GM18502 (cell line): ENCODE data around the gene STK4.

Experiments
- ATAC-seq: cut with Tn5 transposase; IDR thresholded peaks from one replicate; pipeline ENCODE4 v1.9.1; 2021; ENCODE audit warnings: mild to moderate bottlenecking; ENCODE audit not compliant: unreplicated experiment, poor library complexity

STK4 gene

DNA sequence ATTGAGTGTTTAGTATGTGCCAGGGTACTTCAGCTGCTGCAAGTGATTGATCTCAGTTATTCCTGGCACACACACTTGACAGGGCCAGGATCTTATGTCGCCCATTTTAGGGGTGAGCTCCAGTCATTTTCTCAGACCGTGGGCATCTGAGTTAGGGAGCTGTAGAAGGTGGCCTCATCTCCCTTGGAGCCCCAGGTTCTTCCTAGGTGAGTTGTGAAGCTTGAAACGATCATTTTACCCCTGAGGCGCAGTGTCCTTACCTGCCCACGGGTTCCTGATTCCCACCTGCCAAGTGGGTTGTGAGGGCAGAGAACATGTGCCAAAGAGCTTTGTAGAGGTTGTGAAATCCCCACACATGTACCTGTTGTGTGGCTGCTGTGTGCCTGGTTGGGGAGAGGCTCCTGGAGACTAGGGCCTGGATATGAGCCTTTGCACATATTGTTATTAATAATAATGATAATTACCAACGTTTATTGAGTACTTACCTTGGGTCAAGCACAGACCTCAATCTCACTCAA is 135.1 kb downstream of the STK4 start:
- no peak for ATAC-seq

DNA sequence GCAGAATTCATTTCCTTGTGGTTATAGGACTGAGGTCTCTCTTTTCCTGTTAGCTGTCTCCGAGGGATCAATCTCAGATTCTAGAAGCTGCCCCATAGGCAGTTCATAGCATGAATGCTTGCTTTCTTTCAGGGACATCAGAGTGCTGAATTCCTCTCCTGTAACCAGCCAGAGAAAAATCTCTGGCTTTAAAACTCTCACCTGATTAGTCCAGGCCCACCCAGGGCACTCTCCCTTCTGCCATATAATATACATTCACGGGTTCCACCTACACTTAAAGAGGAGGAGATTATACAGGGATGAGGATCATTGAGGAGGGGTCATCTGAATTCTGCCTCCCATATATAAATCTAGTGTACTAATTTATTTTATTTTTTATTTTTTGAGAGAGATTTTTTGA is 136.8 kb downstream of the STK4 start:
- no peak for ATAC-seq

DNA sequence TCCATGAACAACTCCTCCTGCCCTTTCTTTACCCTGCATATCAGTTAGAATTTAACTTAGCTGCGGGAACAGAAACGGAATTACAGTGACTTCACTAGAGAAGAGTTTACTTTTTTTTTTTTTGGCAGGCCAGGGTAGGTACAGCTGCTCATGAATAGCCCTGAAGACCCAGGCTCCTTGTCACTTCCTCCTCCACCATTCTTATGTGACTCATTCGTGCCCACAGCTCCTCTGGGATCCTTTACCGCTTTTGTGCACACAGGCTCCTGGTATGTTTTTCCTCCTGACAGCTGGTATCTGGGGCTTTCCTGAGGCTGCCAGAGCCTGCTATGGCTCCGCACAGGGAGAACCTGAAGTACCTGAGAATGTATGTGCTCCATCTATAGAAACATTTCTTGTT is 138.5 kb downstream of the STK4 start:
- ATAC-seq = no peak

DNA sequence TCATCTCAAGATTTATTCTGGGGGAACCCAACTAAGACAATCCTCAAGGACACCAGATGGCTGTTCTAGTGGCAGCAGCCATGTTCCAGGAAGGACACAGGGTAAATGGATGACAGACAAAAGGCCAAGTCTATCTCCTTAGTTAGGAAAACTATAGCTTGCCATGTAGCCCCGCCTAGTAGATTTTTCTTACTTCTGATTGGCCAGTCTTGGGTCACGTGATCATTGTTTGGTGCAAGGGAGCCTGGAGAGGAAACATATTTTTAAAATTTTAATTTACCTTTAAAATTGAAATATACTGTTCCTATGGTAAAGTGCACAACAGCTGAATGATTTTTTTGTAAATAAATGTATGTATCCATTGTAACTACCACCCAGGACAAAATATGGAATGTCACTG is 139.0 kb downstream of the STK4 start:
- no peak for ATAC-seq

DNA sequence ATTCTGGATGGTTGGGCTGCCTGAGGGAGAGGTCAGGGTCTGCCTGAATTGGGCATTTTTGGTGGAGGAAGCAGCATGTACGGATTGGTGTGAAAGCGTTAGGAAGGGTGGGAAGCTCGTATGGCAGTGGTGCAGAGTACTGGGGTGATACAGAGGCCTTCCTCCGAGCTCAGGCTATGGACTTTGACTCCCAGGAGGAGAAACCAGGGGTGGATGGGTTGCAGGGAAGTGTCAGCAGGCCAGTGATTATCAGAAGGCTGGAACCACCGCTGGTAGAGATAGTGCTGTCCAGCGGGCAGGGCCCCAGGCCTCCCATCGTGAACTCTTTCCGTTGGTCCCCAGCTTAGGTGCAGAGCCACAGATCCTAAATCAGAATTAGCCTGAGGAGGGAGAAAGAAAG is 143.3 kb downstream of the STK4 start:
- ATAC-seq = no peak

DNA sequence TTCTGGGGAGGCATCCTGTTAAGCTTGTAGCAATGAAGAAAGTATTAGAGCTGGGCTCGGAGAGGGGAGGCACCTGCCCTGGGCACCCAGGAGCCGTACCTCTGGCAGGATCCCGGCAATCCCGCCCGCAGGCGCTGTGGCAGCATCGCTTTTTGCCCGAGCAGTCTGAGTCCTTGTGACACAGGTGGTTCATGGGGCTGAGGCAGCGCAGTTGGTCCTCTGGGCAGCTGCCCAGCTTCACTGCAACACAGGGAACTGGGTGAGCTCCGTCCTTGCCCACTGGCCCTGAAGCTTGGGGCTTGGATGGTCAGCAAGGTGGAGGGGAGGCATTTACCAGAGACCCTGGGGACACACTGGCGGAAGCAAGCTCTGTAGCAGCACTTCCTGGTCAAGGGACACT is 144.0 kb downstream of the STK4 start:
- no peak for ATAC-seq

DNA sequence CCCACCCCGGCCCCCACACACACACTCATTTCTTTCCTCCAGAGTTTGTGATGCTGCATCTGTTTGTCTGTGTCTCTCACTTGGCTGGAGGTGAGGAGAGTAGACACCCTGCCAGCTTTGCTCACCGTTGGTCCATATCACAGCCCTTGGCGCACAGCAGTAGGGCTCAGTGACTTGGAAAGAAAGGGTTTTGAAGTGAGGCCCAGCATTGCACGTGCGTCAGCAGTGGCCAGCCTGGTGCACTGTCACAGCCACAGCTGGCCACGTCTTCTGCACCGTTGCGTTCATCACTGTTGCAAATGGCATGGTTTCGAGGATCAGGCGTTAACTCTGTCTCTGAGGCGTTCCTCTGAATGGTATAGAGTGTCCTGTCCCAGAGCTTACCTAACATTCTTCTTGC is 145.0 kb downstream of the STK4 start:
- ATAC-seq = no peak

DNA sequence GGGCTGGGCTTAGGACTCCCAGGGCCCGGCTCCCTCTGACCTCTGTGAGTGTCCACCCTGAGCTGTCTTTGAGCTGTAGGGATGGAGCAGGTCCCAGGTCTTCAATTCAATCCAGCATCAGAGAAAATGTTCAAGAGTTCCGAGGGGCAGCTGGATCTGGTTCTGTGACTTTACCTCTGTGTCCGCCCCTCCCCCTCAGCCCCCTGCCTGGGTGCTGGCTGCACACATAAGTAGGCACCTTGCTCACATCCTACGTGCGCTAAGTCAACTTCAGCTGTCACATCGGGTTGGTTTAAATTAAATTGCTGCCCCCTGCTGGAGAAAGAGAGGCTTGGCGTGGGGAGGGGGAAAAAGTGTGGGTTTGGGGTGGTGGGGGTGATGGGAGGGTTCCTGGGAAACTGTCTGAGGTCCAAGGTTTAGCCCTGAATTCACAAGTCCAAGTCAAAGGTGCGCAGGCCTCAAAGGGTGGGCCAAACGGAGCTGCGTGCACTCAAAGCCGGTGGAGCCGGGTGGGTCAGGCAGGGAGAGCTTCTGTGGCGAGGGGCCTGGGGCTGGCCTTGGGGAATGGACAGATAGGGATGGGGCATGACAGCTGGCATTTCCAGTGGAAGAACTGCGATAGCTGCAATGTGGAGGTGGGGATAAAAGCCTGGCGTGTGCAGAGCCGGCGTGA is 145.6 kb downstream of the STK4 start:
- no peak for ATAC-seq

DNA sequence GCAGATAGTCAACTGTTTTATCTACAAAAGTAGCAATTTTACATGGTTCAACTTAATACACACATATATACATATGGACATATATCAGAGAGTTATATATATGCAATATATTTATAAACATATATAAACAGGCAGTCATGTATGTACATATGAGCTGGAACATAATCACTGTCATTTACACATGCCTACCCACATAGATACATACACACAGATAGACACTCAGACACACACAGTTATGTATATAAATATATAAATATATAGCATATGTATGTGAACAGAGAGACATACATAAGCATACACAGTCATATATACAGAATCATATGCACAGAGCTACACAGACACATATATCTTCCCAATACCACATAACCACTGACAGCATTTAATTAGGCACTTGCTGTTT is 146.4 kb downstream of the STK4 start:
- no peak for ATAC-seq

DNA sequence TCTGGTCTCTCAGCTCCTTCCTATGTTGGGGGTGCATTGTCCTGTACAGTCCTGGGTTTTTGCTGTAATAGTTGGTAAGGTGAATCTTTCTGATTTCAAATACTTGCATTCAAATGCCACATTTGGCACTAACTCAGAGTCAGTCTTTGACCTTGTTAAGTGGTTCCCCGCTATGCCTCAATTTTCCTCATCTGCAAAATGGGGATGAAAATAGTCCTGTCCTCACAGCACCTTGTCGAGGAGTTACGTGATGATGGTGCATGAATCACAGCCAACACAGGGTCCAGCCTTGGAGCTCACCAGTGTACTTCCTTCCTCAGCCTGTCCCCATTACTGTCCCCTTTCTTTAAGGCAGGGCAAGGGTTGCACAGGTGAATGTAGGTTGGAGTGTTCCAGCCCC is 147.6 kb downstream of the STK4 start:
- ATAC-seq = no peak

DNA sequence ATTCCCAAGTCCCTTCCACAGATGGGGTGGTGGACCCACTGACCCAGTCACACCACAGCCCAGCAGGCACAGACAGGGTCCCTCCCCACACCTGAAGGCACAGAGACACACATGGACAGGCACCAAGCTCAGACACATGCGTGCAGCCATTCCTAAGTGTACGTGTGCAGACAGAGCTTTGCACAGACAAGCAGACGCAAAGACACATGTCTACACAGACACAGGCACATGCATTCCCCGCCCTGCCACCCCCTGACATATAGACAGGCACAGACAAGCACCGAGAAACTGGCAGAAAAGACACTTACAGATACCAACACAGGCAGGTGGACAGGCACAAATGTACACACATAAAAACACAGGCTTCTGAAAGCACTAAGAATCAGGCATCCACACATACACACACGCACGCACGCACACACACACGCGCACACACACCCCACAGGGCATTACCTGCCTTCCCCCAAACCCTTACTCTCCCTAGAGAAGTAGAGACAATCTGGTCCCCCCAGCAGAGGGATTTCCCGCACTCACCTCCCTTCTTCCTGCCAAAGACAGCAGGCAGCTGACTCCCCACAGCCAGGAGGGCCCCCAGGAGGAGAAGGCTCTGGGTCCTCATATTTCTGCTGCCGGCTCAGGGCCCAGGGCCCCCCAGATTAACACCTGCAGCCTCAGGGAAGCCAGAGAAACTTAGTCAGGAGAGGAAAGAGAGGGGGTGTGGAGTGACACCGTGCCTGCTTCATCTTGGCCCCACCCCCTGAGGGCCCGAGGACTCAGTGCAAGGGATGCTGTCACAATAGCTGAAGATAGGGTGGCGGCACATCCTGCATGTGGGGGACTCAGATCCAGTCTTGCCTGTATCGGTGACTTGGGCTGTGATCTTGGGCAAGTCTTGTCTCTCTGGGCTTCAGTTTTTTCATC is 148.4 kb downstream of the STK4 start, which contains the start of gene WFDC5:
Gene WFDC5, minus strand, starts transcription at position 710 of the 921 bp plus-strand sequence. Its CDS starts 91 bp downstream, at position 619.
- no peak for ATAC-seq

DNA sequence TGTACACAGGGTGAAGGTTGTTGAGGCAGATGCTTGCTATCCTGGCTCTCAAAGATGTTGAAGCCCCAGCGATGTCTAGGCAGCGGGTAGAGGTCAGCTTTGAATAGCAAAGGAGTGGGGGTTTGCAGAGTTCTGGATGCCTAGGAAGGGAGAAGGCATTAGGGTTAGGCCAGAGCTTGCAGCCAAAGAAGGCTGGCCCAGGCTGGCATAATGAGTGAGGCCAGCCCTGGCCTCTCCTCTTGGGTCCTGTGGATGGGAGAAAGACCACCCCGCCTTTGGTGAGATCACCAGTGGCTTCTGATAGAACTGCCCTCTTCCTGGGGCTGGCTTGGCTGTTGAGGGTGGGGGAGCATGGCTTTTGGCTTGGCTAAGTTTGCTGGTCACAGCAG is 149.1 kb downstream of the STK4 start:
- ATAC-seq = no peak

DNA sequence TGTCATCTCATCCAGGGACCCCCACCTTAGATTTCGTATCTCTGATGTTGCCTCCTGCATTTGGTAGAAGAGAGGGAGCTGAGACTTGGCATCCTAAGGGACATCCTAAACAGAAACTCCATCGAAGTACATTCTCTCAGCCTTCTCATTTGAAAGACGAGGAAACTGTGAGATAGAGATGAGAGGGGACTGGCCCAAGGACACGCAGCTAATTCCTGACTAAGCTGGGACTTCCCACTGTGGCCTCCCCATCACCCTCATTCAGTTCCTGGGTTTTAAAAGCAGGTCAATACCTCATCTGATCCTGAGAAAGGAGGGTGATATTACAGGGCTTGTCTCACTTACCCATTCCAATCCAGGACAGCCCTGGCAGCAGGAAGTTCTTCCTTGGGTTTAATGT is 149.5 kb downstream of the STK4 start:
- no peak for ATAC-seq

DNA sequence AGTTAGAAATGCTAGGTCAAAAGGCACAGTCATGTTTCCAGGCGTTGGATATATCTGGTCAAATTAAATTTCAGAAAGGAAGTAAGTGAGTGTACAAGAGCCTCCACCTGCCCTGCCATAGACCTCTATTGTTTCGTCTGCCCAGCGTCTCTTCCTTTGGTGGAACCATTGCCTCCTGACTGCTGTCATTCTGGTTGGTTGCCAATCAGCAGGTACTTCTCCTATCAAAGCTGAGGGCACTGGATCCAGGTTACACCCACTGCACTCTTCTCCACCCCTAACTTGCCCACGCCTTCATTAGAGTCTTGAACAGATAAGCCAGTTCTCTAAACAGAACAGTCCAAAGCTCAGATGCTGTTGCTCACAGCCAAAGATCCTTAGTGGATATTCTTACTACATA is 151.3 kb downstream of the STK4 start:
- no peak for ATAC-seq

DNA sequence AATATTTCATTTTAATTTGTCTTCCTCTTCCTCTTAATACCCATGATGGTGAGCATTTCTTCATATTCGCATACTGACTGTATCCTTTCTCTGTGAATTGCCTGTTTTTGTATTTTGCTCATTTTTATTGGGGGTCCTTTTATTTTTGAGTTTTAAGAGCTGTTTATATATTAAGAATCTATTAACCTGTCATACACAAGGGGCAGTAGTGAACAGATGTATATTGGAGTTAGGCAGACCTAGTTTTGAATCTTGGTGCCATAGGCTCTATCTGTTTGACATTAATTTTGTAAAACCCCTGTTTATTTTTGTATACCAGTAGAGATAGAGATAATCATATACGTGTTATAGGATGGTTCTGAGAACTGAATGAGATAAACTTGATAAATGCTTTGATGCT is 151.7 kb downstream of the STK4 start:
- no peak for ATAC-seq

DNA sequence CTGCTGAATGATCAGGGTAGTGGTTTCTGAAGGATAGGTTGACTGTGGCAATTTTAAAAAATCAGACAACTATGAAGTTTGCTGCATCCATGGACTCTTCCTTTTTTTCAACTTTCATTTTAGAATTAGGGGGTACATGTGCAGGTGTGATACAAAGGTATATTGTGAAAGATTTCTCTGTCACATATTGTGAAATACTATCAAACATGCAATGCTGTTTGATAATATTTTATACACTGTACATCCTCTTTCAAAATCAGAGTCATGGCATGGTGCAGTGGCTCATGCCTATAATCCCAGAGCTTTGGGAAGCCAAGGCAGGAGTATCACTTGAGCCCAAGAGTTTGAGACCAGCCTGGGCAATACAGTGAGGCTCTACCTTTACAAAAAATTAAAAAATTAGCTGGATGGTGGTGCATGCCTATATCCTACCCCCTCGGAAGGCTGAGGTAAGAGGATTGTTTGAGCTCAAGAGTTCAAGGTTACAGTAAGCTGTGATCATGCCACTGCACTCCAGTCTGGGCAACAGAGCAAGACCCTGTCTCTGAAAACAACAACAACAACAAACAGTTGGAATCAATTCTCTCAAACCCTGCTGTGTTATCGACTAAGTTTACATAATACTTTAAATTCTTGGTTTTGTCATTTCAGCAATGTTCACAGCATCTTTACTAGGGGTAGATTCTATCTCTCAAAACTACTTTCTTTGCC is 153.4 kb downstream of the STK4 start:
- no peak for ATAC-seq

DNA sequence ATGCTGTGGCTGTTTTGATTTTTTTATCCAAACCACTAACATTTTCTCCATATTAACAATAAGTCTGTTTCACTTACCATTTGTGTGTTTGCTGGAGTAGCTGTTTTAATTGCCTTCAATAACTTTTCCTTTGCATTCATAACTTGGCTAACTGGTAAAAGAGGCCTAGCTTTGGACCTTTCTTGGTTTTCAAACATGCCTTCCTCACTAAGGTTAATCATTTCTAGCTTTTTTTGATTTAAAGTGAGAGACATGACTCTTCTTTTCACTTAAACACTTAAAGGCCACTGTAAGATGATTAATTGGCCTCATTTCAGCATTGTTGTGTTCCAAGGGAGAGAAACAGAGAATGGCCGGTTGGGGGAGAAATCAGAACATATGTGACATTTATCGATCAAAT is 155.1 kb downstream of the STK4 start:
- ATAC-seq = no peak

DNA sequence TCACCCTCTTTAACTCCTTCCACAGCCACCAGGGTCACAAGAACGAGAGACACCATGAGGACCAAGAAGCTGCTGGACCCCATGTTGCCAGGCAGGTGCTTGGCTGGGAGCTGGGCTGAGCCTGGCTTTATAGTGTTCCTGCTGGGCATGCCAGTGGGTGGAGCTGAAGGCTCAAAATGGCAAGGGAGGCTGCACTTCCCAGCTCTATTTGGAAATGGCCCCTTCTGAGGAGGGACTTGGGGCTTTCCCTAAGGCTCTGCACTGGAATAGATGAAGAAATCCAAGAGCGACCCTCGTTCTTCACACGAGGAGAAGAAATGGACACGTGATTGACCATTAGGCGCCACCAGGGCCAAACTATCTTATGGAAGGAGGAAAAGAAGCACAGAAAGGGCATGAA is 158.1 kb downstream of the STK4 start, which contains the start of gene WFDC12:
Gene WFDC12, minus strand, starts transcription at position 101 of the 400 bp plus-strand sequence. Its CDS starts 18 bp downstream, at position 83.
- no peak for ATAC-seq

DNA sequence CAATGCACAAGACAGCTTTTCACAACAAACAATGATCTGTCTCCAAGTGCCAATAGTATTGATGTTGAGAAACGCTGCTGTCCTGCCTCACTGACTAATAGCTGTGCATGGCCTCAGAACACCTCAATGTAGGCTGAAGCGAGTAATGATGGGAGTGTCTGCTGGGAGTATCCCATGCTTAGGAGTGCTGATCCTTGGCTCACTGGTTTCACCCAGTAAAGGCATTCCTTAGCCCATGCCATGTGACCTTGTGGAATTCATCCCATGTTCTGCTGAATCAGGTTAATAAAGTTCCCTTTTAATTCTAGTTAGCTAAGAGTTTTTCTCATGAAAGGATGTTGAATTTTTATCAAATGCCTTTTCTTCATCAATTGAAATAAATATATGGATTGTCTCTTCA is 161.8 kb downstream of the STK4 start:
- no peak for ATAC-seq
